NCI-H2107 treated with DMSO at 0.1 percent for 48 hours (cell line): ENCODE results near the gene LYZ.

Experiments
- DNase-seq: peaks from one replicate; lab custom pipeline; 2025; ENCODE audit not compliant: unreplicated experiment; lab: John Stamatoyannopoulos, UW

Gene LYZ

GRCh38 chr12:69383074-69383473 lies 34.9 kb downstream of the LYZ start:
- DNase-seq = no peak

DNA sequence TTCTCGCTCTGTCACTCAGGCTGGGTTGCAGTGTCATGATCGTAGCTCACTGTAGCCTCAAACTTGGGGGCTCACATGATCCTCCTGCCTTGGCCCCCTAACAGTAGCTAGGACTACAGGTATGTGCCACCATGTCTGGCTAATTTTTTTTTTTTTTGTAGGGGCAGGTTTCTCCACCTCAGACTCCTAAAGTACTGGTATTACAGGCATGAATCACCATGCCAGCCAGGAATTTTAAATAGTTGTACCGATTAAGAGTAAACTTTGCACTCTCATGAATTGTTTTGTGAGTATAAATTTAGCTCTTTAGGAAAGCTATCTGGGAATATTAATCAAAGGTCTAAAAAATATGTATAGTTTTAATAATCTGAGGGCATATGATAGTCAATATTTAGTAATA lies 36.9 kb downstream of the LYZ start:
- no peak for DNase-seq

- DNase-seq = no peak
Observed at GRCh38 chr12:69386921-69387320, 38.7 kb downstream of the LYZ start.

DNA sequence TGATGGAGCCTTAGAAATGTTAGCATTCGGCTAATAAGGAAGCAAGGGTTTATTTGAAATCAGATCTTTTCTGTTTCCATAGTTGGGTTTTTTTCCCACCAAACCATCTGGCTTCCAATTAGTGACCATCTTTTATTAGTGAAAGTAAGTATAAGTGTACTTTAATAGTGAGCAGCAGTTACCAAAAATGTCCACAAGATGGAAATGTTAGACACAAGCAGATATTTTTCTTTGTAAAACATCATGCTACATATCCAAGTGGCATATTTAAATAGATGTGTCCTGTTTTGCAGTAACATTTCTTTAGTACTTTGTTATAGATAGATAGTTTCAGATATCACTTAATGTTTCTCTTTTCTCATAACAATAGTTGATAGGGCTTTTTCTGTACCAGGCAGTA lies 40.2 kb downstream of the LYZ start:
- DNase-seq = no peak

- no peak for DNase-seq
Observed at GRCh38 chr12:69389831-69390230, 41.6 kb downstream of the LYZ start.

GRCh38 chr12:69392179-69392928 lies 44.2 kb downstream of the LYZ start:
- no peak for DNase-seq

DNA sequence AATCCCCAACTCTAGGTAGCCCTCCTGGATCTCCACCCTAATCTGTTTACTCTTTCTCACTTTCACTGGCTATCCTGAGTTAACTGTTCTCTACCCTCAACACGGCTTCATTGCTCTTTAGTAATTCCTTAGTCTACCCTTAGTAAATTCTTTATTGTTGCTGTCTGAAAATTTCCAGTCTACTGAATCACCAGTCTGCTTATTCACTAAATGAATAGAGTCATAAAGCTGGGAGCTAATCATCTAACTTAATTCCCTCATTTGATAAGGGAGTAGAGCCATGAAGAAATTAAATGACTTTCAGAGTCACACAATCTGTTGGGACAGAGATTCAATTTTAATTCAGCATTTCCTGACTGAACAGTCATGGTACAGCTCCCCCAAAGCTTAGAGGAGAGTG lies 47.9 kb downstream of the LYZ start:
- no peak for DNase-seq

- no peak for DNase-seq
Observed at GRCh38 chr12:69396963-69397362, 48.8 kb downstream of the LYZ start.

DNA sequence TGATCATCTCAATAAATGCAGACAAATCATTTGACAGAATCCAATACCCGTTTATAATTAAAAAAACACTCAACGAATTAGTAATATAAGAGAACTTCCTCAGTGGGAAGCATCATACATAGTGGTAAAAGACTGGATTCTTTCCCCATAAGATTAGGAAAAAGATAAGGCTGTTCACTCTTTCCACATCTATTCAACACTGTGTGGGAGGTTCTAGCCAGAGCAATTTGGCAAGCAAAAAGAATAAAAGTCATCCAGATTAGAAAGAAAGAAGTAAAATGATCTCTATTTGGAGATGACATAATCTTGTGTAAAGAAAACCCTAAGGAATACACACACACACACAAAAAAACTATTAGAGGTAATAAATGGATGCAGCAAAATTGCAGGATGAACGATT lies 49.8 kb downstream of the LYZ start:
- no peak for DNase-seq

DNA sequence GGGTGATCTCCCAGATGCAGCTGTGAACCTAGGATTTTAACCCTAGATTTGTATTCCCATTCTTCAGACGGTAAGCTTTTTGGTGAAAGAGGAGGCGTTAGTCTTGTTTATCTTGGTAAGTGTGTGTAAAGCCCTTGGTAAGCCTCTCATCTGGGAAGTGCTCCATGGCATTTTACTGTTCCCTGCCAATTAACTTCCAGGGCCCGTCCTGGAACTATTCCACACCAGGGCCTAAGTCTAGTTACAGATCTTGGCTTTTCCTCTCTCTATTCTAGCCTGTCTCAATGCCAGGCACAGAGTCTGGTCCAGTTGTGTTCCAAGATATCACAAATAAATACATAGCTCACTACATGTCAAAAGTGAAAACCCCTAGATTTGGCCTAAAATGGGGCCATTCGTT lies 53.8 kb downstream of the LYZ start:
- no peak for DNase-seq
